Forelimb muscle (tissue), 1 donor: ENCODE data around the gene RNF32. TPM values are rescaled to one million over a fixed set of nuclear protein-coding genes. Genes with fewer than 3 reads are reported as not detected.
"Not testable (repeated sequence)": the region's sequence is repeated elsewhere in the genome, so short reads cannot be mapped to it uniquely, and the experiment has no call there.

ENCODE experiments used
- DNase-seq: peaks from one replicate; pipeline ENCODE4 v3.0.0-alpha.2; 2013; ENCODE audit warnings: low read depth
- polyA plus RNA-seq: library from polyadenylated mRNA; unstranded; fragments of 120-200 nt; gene quantifications from one replicate; pipeline ENCODE4 v1.2.1, GENCODE V29; 2013; ENCODE audit not compliant: insufficient read length

RNF32 gene
- polyA plus RNA-seq, 1 donor, result 2.6 TPM

GRCh38 chr7:156642306-156643045 is 1.9 kb downstream of the RNF32 start:
- DNase-seq, result no peak

GRCh38 chr7:156647330-156647729 is 6.8 kb downstream of the RNF32 start:
- not testable (repeated sequence) for DNase-seq

GRCh38 chr7:156650042-156650441 is 9.5 kb downstream of the RNF32 start:
- no peak for DNase-seq

- DNase-seq, result no peak
Measured at GRCh38 chr7:156651474-156651873, 10.9 kb downstream of the RNF32 start.

GRCh38 chr7:156652886-156653568 is 12.5 kb downstream of the RNF32 start:
- DNase-seq, result no peak

- DNase-seq, result no peak
Measured at GRCh38 chr7:156654511-156655234, 14.1 kb downstream of the RNF32 start.

- no peak for DNase-seq
Measured at GRCh38 chr7:156655251-156655650, 14.7 kb downstream of the RNF32 start.

GRCh38 chr7:156655983-156656382 is 15.4 kb downstream of the RNF32 start:
- no peak for DNase-seq

GRCh38 chr7:156656598-156656997 is 16.0 kb downstream of the RNF32 start:
- DNase-seq, result no peak

GRCh38 chr7:156657681-156658080 is 17.1 kb downstream of the RNF32 start:
- no peak for DNase-seq

- no peak for DNase-seq
Measured at GRCh38 chr7:156659203-156659602, 18.6 kb downstream of the RNF32 start.

- DNase-seq, result no peak
Measured at GRCh38 chr7:156659961-156660360, 19.4 kb downstream of the RNF32 start.

GRCh38 chr7:156661637-156662036 is 21.1 kb downstream of the RNF32 start:
- no peak for DNase-seq

- no peak for DNase-seq
Measured at GRCh38 chr7:156662277-156662676, 21.7 kb downstream of the RNF32 start.

GRCh38 chr7:156665101-156665500 is 24.5 kb downstream of the RNF32 start:
- DNase-seq, result no peak

GRCh38 chr7:156666368-156667109 is 26.0 kb downstream of the RNF32 start:
- DNase-seq, result no peak

GRCh38 chr7:156667110-156667426 is 26.5 kb downstream of the RNF32 start:
- no peak for DNase-seq

- DNase-seq, result no peak
Measured at GRCh38 chr7:156668130-156668741, 27.7 kb downstream of the RNF32 start.

- no peak for DNase-seq
Measured at GRCh38 chr7:156669035-156669828, 28.7 kb downstream of the RNF32 start.

GRCh38 chr7:156673454-156673853 is 32.9 kb downstream of the RNF32 start:
- no peak for DNase-seq

- no peak for DNase-seq
Measured at GRCh38 chr7:156673902-156674301, 33.3 kb downstream of the RNF32 start.
